HG02571 (cell line): ENCODE results near the gene OR5M11.
"Not testable (repeated sequence)": the region's sequence is repeated elsewhere in the genome, so short reads cannot be mapped to it uniquely, and the experiment has no call there.

ENCODE experiments used
- ATAC-seq: cut with Tn5 transposase; IDR thresholded peaks from one replicate; pipeline ENCODE4 v1.9.1; 2021; ENCODE audit warnings: mild to moderate bottlenecking, moderate library complexity; ENCODE audit not compliant: unreplicated experiment

Gene OR5M11

GRCh38 chr11:56543157-56543556 lies at the start of gene OR5M11:
Gene OR5M11 (minus strand): TSS chr11:56543257. CDS start chr11:56543257, 0 bp downstream.
- ATAC-seq, result no peak

- not testable (repeated sequence) for ATAC-seq
Measured at GRCh38 chr11:56592088-56592717, 49.1 kb upstream of the OR5M11 start.

GRCh38 chr11:56577621-56578020 lies 34.6 kb upstream of the OR5M11 start, which contains the start of gene OR5M10:
Gene OR5M10 (minus strand): TSS chr11:56577721. CDS start chr11:56577721, 0 bp downstream.
- ATAC-seq, result no peak

- no peak for ATAC-seq
Measured at GRCh38 chr11:56558574-56558973, 15.5 kb upstream of the OR5M11 start.

GRCh38 chr11:56554691-56555090 lies 11.6 kb upstream of the OR5M11 start:
- not testable (repeated sequence) for ATAC-seq

DNA sequence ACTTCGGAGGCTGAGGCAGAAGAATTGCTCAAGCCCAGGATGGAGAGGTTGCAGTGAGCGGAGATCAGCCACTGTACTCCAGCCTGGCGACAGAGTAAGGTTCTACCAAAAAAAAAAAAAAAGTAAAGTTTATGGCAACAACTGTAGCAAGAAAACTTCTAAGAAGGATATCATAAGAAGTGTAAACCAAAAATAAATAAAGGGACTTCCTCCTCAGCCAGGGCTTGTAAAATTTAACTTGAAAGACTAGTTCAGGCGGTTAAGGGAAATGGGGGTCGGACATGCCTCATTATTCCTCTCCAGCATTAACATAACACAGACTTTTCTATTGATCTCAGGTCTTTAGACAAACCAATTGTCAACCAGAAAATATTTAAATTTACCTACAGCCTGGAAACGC lies 2.5 kb upstream of the OR5M11 start:
- ATAC-seq, result no peak

DNA sequence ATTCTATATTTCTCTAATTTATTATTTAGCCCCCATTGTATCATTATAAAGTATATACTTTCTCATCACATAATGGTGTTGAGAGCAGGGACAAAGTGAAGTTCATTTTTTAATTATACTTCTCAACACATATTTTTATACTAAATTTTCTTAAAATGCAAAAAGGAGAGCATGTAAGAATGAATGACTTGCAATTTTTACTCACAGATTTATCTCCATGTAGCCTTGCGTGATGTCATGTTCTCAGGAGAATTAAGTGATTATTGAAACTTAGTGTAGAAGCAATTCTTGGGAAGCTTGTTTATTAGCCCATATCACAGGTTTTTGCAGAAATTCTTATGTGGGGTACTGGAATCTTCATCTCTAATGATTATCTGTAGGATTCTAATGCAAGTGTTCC lies 682 bp upstream of the OR5M11 start:
- ATAC-seq, result no peak

DNA sequence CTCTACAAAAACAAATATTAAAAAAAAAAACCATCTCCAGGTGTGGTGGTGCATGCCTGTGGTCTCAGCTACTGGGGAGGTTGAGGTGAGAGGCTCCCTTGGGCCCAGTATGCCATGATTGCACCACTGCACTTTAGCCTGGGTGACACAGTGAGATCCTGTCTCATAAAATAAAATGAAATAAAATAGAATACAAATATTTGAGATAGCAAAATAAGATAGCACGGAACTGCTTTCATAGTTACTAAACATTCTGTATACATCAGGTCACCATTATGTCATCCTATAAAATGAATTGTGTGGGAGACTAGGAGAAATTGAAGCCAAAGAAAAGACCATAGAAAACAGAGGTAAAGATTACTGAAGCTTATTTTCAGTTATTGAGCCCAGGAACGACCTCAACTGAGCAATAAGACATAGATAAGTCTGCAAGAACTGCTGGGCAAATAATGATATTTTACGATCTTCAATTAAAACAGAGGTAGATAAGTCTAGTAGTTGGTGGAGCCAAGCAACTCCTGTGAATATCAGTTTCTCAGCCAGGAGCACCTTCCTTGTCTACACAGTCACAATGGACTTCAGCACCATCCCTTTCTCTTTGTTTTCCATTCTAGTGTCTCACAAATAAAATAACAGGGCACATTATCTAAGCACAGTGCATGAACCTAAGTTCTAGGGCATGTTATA lies 9.9 kb downstream of the OR5M11 start:
- ATAC-seq, result no peak

GRCh38 chr11:56531856-56532255 lies 11.2 kb downstream of the OR5M11 start:
- no peak for ATAC-seq

- no peak for ATAC-seq
Measured at GRCh38 chr11:56522008-56522407, 21.0 kb downstream of the OR5M11 start.

DNA sequence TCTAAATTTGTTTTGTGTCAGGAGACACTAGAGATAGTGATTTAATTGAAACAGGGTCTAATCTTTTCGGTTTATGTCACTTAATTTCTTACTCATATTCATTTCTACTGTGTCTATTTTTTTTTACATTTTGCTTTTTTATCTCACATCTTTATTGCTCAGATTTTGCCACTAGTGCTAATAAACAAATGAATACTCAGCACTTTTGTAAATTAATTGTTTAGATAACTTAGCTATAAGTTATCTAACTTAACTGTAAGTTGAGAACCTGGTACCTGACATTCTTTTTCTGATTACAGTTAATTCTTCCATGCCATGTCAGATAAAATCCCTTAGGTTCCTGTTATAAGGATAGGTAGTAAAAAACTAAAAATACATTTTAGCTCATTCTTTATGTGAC lies 29.8 kb downstream of the OR5M11 start:
- ATAC-seq, result no peak

- no peak for ATAC-seq
Measured at GRCh38 chr11:56509439-56509838, 33.6 kb downstream of the OR5M11 start.

DNA sequence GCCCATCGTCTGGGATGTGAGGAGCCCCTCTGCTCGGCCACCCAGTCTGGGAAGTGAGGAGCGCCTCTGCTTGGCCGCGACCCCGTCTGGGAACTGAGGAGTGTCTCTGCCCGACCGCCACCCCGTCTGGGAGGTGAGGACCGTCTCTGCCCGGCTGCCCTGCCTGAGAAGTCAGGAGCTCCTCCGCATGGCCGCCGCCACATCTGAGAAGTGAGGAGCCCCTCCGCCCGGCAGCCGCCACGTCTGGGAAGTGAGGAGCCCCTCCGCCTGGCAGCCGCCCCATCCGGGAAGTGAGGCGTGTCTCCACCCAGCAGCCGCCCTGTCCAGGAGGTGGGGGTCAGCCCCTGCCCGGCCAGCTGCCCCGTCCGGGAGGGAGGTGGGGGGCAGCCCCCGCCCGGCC lies 46.0 kb downstream of the OR5M11 start:
- no peak for ATAC-seq

GRCh38 chr11:56495117-56495516 lies 47.9 kb downstream of the OR5M11 start:
- ATAC-seq, result no peak
